Measurements from ENCODE around the gene MBTD1.
"Not testable (repeated sequence)": the region's sequence is repeated elsewhere in the genome, so short reads cannot be mapped to it uniquely, and the experiment has no call there.

Gene MBTD1

DNA sequence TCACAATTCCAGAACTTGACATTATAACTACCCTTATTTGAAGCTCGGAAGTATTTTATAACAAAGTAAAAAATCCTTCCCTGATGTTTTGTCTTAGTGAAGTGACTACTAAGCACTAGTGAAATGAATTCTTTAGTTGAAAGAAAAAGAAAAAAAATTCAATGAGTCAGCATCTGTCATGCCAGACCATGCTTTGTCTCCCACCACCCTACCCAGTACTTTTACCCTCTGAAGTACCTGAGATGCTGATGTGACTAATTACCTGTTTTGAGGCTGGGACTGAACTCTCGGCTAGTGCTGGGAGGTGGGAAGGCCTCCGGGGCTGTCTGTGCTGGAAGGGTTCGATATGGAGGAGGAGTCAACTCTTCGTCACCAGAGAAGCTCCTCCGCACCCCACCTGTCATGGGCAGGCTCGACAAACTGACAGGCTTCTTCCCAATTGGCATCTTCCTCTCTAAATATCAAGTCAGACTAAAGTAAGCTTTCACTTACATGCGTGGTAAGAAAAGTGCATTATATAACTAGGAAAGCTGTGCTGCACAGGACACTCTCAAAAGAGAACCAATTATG, 74.0 kb downstream of the MBTD1 start:
- DNase-seq = no peak

DNA sequence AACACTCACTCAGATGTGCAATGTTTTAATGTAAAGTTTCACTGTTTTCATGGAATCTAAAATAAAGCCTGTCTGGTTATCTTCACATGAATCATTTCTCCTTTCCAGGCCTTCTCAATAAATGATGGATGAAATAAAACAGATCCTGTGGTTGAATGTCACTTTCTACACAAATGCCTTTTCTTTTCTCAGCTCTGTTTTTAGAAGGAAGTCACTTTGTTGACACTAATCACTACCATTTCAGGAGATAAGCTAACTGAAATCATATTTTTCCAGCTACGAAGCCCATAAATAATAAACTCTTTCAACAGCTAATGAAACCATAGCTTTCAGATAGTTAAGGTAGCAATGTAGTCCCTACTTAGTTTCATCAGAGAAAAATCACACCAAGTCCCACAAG, 75.7 kb downstream of the MBTD1 start:
- DNase-seq = no peak

- no peak for DNase-seq
Measured at GRCh38 chr17:51180486-51180885, 79.4 kb downstream of the MBTD1 start.

DNA sequence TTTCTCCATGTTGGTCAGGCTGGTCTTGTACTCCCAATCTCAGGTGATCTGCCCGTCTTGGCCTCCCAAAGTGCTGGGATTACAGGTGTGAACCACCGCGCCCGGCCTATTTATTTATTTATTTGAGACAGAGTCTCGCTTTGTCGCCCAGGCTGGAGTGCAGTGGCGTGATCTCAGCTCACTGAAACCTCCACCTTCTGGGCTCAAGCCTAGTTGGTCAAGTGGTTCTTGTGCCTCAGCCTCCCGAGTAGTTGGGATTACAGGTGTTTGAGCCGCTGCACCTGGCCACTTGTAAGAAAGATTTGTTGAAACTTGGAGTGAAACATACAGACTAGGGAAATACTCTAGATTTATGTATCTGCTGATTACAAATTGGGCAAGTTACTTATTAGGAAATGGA, 87.8 kb downstream of the MBTD1 start:
- not testable (repeated sequence) for DNase-seq

DNA sequence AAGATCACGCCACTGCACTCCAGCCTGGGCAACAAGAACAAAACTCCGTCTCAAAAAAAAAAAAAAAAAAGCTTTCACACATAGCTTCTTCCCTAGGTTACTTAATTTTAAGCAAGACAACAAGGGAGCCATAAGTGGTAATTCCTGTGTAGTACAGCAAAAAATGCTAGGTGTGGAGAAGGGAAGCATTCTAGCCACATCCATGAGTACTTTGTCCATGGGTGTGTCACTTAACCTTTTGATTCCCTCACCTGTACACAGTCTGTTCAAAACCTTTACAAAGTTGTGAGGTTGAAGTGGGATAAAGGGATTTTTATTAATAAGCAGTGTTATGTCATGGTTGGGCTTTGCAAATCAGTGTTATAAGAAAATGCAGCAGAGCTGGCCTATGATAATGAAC, 89.1 kb downstream of the MBTD1 start:
- DNase-seq = no peak

DNA sequence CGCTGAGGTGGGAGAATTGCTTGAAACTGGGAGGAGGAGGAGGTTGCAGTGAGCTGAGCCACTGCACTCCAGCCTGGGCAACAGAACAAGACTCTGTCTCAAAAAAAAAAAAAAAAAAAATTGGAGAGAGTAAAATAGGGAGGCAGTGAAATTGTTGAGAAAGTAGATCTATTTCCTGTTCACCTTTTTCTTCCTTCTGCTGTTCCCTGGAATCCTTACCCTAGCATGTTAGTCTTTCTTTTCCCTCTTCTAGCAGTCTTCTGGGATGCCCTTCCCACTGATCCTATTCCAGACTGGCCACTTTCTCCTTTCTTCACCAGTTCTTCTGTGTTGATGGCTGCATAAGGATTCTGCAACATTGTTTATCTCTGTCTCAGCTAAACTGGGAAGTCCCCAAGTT, 90.5 kb downstream of the MBTD1 start:
- no peak for DNase-seq

DNA sequence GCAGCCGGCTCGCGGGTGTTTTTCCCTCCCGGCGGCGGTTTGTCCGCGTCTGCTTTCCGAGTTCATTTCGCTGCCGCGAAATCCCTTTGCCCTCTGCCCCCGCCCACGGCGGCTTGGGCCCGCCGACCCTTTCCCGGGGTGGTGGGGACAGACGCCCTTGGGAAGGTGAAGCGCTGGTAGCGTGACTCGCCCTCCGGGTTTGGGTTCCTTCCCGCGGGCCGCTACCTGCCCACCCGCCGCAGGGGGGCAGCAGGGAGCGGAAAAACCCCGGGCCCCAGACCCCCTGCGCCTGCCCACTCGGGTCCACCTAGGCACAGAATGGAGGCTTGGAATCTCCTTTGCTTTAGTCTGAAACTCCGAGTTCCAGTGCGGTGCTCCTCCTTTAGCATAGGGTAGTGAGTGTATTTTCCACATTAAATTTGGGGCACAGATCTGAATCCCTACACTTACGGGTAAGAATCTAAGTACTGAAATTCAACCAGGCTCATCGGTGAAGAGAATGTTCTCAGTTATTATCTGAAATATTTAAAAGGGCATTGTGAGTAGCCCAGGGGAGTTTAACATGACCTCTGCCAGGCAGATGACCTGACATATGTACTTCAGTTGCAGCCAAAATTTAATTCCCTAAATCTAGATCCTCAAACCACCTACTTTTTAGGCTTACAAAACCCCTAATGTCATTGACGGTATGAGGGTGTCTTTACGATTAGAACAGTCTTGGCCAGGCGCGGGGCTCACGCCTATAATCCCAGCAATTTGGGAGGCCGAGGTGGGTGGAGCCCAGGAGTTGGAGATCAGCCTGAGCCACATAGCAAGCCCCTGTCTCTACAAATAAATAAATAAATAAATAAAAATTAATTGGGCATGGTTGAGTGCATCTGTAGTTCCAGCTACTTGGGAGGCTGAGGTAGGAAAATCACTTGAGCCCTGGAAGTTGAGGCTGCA, 92.6 kb downstream of the MBTD1 start:
- DNase-seq = peak; percentile 76 to 80

DNA sequence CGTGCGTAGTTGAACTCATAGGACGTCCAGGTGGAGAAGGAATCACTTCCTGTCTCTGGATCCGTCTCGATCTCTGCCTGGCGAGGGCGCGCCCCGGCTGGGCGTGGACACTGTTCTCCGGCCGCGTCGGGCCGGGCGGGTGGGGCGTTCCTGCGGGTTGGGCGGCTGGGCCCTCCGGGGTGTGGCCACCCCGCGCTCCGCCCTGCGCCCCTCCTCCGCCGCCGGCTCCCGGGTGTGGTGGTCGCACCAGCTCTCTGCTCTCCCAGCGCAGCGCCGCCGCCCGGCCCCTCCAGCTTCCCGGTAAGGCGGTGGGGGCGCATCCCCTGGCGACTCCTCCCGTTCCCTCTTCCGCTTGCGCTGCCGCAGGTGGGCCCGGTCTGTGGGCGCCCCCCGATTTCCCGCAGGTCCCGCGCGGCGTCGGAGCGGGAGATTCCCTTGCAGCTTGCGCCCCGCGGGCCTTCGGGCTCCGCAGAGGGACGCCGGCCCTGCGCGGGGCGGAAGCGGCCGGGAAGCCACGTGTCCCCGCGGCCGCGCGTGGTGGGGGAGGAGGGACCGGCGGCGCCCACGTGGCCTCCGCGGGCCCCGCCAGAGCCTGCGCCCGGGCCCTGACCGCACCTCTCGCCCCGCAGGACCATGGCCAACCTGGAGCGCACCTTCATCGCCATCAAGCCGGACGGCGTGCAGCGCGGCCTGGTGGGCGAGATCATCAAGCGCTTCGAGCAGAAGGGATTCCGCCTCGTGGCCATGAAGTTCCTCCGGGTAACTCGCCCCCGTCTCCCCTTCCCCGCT, 93.5 kb downstream of the MBTD1 start, which contains the start of gene NME2:
Gene NME2, plus strand, starts transcription at position 214 of the 789 bp plus-strand sequence. Its CDS starts 420 bp downstream, at position 634.
- peak; percentile 79 to 82 for DNase-seq

DNA sequence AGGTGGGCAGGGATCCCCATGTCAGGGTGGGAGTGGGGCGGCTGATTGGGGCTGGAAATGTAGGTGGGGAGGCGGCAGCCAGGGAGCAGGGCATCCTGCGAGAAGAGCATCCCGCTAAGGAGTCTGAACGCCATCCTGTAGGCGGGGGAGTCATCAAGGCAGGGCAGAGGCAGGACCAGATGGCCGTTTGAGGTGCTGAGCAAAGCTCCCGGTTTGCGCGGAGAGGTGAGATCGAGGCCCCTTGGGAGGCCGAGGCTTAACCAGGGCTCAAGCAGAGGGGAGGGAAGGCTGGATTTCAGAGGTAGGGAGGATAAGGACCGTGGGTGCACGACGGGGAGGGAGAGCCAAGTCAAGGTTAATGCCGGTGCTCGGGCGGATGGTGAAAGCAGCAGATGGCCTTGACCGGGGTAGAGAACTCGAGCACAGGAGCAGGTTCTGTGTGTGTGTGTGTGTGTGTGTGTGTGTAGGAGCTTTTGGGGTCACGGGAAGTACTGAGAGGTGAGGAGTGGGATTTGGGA, 94.1 kb downstream of the MBTD1 start:
- peak in 1 of 2 experiments; percentile 16 for DNase-seq

- DNase-seq = no peak
Measured at GRCh38 chr17:51164911-51165679, 94.8 kb downstream of the MBTD1 start.

DNA sequence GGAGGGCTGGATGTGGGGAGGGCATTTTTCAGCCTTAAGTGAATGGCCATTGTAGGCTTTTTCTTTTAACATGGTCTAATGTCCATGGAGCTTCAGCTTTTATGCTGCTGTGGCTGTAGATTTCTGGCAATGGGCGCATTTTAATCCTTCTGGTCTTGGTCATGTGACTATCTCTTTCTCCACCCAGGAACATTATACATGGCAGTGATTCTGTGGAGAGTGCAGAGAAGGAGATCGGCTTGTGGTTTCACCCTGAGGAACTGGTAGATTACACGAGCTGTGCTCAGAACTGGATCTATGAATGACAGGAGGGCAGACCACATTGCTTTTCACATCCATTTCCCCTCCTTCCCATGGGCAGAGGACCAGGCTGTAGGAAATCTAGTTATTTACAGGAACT, 98.3 kb downstream of the MBTD1 start:
- DNase-seq = no peak

GRCh38 chr17:51159604-51160003, 100.2 kb downstream of the MBTD1 start:
- no peak for DNase-seq

DNA sequence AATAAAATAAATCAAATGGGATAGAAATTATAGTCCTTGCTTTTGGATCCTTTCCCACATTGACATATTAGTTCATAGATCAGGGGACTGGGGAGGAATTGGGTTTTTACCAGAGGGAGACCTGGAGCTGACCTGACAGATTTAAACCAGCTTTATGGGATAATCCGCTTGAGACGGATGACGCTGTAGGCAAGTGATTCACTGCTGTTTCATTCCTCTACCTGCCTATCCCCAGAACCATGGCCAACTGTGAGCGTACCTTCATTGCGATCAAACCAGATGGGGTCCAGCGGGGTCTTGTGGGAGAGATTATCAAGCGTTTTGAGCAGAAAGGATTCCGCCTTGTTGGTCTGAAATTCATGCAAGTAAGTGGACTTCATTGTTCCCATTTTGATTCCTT, 104.4 kb downstream of the MBTD1 start:
- no peak for DNase-seq

GRCh38 chr17:51154176-51154575, 105.7 kb downstream of the MBTD1 start:
- DNase-seq = no peak

GRCh38 chr17:51153210-51154072, 106.4 kb downstream of the MBTD1 start, which contains the start of gene NME1:
TSS of gene NME1 (plus strand) at chr17:51153559. CDS start at chr17:51155655, 2,096 bp downstream.
- peak; percentile 98 to 99 for DNase-seq

GRCh38 chr17:51152766-51153209, 107.1 kb downstream of the MBTD1 start:
- no peak for DNase-seq

DNA sequence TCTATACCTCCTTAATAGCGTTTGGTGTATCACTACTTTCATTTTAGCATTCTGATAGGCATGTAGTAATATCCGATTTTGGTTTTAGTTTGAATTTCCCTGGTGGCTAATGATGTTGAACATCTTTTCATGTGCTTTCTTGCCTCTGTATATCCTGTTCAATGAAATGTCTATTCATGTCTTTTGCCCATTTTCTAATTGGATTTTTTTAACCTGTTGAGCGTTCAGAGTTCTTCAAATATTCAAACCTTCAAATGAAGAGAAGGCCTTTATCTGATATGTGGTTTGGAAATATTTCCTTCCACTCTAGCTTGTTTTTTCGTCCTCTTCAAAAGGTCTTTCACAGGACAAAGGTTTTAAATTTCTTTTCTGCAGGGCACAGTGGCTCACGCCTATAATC, 108.9 kb downstream of the MBTD1 start:
- DNase-seq = no peak

GRCh38 chr17:51149163-51149562, 110.7 kb downstream of the MBTD1 start:
- DNase-seq = no peak

DNA sequence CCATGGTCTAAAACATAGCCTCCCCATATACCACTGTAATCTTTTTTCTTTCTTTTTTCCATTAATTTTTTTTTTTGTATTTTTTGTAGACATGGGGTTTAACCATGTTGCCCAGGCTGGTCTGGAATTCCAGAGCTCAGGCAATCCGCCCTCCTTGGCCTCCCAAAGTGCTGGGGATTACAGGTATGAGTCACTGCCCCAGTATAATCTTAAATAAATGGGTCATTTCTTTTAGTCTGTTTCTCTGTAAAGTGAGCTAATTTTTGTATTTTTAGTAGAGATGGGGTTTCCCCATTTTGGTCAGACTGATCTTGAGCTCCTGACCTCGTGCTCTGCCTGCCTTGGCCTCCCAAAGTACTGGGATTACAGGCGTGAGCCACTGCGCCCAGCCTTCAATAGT, 112.2 kb downstream of the MBTD1 start:
- peak in 1 of 2 experiments; percentile 24 for DNase-seq

- DNase-seq = no peak
Measured at GRCh38 chr17:51144266-51145022, 115.4 kb downstream of the MBTD1 start.

Data from activated CD4-positive, alpha-beta T cell treated with anti-CD3 and anti-CD28 coated beads, Interleukin-2, amount 50 U/mL, for 48 hours (primary cell).